Body of pancreas (tissue), 4 donors: ENCODE measurements around the gene RETREG1. TPM values are rescaled to one million over a fixed set of nuclear protein-coding genes. Genes with fewer than 3 reads are reported as not detected.

Source experiments
- ATAC-seq: fragments of 150-250 bp; one replicate; pipeline ENCODE4 v1.9.1; 2016
- DNase-seq, 4 donors: peaks; one replicate each; pipeline ENCODE4 v3.0.0-alpha.2; 2019
- H3K27ac ChIP-seq, 4 donors: fragments of 200-600 bp; sonication (generic); 1 replicate in 3 of 4; 2 replicates in 1 of 4; pipeline versions ENCODE4 v1.5.1 to v1.6.1; 2016 to 2019; ENCODE audit warnings: mild to moderate bottlenecking in 1 of 4, mixed read lengths in 1 of 4, moderate library complexity in 1 of 4
- H3K27me3 ChIP-seq, 2 donors: fragments of 200-600 bp; sonication (generic); one replicate each; pipeline ENCODE4 v1.6.0; 2016; ENCODE audit warnings: mild to moderate bottlenecking in 1 of 2
- H3K36me3 ChIP-seq, 2 donors: fragments of 200-600 bp; sonication (generic); replicated peaks in 1 of 2; 2 replicates each; pipeline ENCODE4 v1.5.1; 2016; ENCODE audit warnings: low read depth in 2 of 2; ENCODE audit not compliant: insufficient read depth in 1 of 2
- H3K4me1 ChIP-seq: fragments of 200-600 bp; sonication (generic); one replicate; pipeline ENCODE4 v1.6.0; 2016
- H3K4me3 ChIP-seq, 2 donors: fragments of 200-600 bp; sonication (generic); 1 replicate in 1 of 2; 2 replicates in 1 of 2; pipeline ENCODE4 v1.5.1; 2016 to 2019
- H3K9me3 ChIP-seq, 3 donors: fragments of 200-600 bp; sonication (generic); 1 replicate in 2 of 3; 2 replicates in 1 of 3; pipeline ENCODE4 v1.5.1; 2016
- POLR2A ChIP-seq, 3 donors: fragments of 450-650 bp; IDR thresholded peaks; one replicate each; pipeline ENCODE4 v1.6.1; 2016; ENCODE audit warnings: antibody characterized with exemption in 3 of 3, mild to moderate bottlenecking in 2 of 3
- WGBS, 2 donors: methylation state at CpG; one replicate each; pipeline ENCODE4 v1.1.5; 2017; 5-methylcytosine and 5-hydroxymethylcytosine counted together
- intact Hi-C: fragments of 100-400 bp; cut with DNase I; formaldehyde crosslinking; loops from one replicate; pipeline ENCODE4 v1.15.1; 2023
- total RNA-seq, 2 donors: library from RNA; depleted of rRNA; stranded (reverse); fragments of >200 nt; gene quantifications; one replicate each; pipeline ENCODE4 v1.1.0, GENCODE V29; 2016
- TF ChIP-seq, protein P1 (sequence below), 7 experiments: fragments of 450-650 bp in 4 of 7; fragments of 200-600 bp in 3 of 7; sonication (generic) in 3 of 7; IDR thresholded peaks; one replicate each; pipeline ENCODE4 v1.5.1; 2016 to 2019; ENCODE audit warnings: antibody characterized with exemption in 7 of 7

RETREG1 gene
- total RNA-seq, 2 donors from 2014 or later = 11.9 to 16.8 TPM

DNA sequence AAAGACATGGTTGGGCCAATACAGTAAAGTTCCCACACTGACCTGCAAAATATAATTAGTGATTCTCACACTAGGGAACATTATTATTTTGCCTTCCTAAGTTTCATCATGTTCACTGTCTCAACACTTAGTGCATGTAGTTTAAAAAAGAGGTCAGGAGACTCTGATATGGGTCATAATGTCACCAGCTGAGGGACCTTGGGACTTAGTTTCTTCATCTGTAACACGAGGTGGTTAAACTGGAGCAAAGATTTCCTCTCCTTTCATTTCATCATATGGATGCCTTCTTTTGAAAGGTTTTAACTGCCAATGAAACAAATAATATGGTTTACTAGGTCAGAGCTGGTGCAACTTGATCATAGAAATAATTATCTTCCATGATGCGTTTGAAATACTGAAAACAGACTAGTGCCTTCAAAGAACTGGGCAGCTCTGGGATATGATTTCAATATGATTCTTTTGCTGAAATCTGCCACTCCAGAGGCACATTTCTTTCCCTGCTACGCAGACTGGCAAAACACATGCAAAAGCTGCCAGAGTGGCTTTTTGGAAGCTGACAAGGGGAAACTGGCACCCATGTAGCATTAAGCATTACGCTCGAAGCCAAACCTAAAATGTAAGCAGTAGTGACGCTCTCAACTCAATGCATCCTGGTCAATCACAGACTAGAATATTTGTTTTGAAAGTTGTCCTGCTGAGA lies 20.8 kb downstream of the RETREG1 start:
- WGBS, 2 donors = 91% methylated on average over 6 of the region's 6 CpGs
- TF ChIP-seq POLR2A (IDR thresholded peaks at IDR 0.05) = no peak
- TF ChIP-seq, protein P1, sequence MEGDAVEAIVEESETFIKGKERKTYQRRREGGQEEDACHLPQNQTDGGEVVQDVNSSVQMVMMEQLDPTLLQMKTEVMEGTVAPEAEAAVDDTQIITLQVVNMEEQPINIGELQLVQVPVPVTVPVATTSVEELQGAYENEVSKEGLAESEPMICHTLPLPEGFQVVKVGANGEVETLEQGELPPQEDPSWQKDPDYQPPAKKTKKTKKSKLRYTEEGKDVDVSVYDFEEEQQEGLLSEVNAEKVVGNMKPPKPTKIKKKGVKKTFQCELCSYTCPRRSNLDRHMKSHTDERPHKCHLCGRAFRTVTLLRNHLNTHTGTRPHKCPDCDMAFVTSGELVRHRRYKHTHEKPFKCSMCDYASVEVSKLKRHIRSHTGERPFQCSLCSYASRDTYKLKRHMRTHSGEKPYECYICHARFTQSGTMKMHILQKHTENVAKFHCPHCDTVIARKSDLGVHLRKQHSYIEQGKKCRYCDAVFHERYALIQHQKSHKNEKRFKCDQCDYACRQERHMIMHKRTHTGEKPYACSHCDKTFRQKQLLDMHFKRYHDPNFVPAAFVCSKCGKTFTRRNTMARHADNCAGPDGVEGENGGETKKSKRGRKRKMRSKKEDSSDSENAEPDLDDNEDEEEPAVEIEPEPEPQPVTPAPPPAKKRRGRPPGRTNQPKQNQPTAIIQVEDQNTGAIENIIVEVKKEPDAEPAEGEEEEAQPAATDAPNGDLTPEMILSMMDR (IDR thresholded peaks at IDR 0.05) = no peak
- Histone ChIP-seq H3K4me3 (no peak overlapping the region), H3K27ac (no peak overlapping the region), H3K36me3 (no peaks in the 10 kb centered on the region), H3K4me1 (no peaks in the 10 kb centered on the region), H3K9me3 (no peaks in the 10 kb centered on the region), H3K27me3 (no peaks in the 10 kb centered on the region)
- intact Hi-C loops = no loop called here
- DNase-seq (no peak), ATAC-seq (no peak)

DNA sequence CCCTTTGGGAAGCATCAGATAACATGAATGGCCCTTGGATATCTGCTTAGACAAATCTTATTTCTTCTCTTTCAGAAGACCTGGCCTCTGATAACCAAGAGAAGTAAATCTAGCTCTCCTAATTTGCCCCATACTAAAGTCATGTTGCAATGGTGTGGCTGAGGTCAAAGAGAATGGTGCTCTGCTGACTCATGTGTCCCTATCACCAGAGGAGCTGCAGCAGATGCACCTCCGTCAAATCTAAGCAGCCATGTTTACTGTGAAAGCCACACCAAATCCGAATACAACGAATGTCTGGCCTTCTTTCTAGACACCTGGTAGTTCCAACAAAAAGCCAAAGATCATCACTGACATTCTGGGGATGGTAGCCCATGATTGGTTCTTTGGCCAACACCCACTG lies 23.2 kb downstream of the RETREG1 start:
- H3K4me3 ChIP-seq = no peak overlapping the region
- no peak for TF ChIP-seq POLR2A (IDR thresholded peaks at IDR 0.05)
- TF ChIP-seq, protein P1 (IDR thresholded peaks at IDR 0.05) = no peak
- H3K9me3 ChIP-seq = no peaks in the 10 kb centered on the region
- intact Hi-C loops = no loop called here
- H3K4me1 ChIP-seq = peaks cover 6% of the 10 kb centered on the region
- H3K27ac ChIP-seq = no peak overlapping the region
- H3K27me3 ChIP-seq = no peaks in the 10 kb centered on the region
- H3K36me3 ChIP-seq = no peaks in the 10 kb centered on the region
- 74 to 79% methylated on average over 3 of the region's 3 CpGs for WGBS, 2 donors
- no peak for DNase-seq
- ATAC-seq = no peak

DNA sequence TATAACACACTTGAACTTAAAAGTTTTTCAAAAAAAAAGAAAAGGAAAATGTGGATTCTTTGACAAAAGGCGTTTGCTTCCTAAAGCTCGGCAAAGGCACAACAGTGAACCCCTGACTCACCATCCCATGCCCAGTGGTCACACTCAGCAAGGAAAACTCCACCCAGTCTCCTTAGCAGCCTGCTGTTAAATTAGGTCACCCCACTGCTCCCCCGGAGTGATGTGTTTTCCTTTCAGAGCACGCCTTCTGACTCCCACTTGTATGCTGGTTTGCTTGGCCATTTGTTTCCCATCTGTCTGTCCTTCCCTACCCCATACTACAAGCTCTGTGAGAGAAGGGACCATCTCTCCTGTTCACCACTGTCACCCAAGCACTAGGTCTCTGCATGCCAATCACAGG lies 23.8 kb downstream of the RETREG1 start:
- WGBS, 2 donors = 80 to 84% methylated on average over 4 of the region's 4 CpGs
- Histone ChIP-seq H3K9me3 (no peaks in the 10 kb centered on the region), H3K36me3 (no peaks in the 10 kb centered on the region), H3K4me3 (no peak overlapping the region), H3K27ac (no peak overlapping the region), H3K27me3 (no peaks in the 10 kb centered on the region), H3K4me1 (peaks cover 12% of the 10 kb centered on the region)
- intact Hi-C loops = no loop called here
- DNase-seq (no peak), ATAC-seq (no peak)
- no peak for TF ChIP-seq POLR2A (IDR thresholded peaks at IDR 0.05)
- TF ChIP-seq, protein P1 (IDR thresholded peaks at IDR 0.05) = no peak

DNA sequence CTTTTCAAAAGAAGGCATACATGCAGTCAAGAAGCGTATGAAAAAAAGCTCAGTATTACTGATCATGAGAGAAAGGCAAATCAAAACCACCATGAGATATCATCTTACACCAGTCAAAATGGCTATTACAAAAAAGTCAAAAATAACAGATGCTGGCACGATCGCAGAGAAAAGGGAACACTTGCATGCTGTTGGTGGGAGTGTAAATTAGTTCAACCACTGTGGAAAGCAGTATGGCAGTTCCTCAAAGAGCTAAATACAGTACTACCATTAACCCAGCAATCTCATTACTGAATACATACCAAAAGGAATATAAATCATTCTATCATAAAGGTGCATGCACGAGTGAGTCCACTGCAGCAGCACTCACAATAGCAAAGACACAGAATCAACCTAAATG lies 24.5 kb downstream of the RETREG1 start:
- peaks cover 13% of the 10 kb centered on the region for H3K4me1 ChIP-seq
- H3K9me3 ChIP-seq = no peaks in the 10 kb centered on the region
- no peak for TF ChIP-seq POLR2A (IDR thresholded peaks at IDR 0.05)
- TF ChIP-seq, protein P1 (IDR thresholded peaks at IDR 0.05) = no peak
- WGBS, 2 donors = 88 to 91% methylated on average over 4 of the region's 4 CpGs
- H3K27ac ChIP-seq = no peak overlapping the region
- no peaks in the 10 kb centered on the region for H3K27me3 ChIP-seq
- intact Hi-C loops = no loop called here
- H3K36me3 ChIP-seq = no peaks in the 10 kb centered on the region
- ATAC-seq (no peak), DNase-seq (no peak)
- no peak overlapping the region for H3K4me3 ChIP-seq

DNA sequence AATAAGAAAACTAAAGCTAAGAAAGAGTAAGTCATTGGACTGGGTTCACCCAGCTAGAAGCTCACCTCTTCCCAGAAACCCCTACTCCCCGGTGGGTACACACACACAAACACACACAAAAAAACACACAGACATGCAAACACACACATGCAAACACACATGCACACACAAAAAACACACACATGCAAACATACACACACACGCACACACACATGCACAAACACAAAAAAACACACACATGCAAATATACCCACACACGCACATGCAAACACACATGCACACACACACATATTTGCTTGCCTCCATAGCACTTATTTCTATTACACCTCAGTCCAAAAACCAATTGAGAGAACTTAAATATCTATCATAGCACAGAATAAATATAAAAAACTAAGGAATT lies 26.1 kb downstream of the RETREG1 start:
- Histone ChIP-seq H3K27ac (no peak overlapping the region), H3K4me3 (no peak overlapping the region), H3K4me1 (peaks cover 13% of the 10 kb centered on the region), H3K9me3 (peaks cover 0 to 4% (median 0%) of the 10 kb centered on the region in 3 donors), H3K36me3 (no peaks in the 10 kb centered on the region), H3K27me3 (no peaks in the 10 kb centered on the region)
- intact Hi-C loops = no loop called here
- ATAC-seq (no peak), DNase-seq (no peak)
- TF ChIP-seq POLR2A (IDR thresholded peaks at IDR 0.05) = no peak
- TF ChIP-seq, protein P1 (IDR thresholded peaks at IDR 0.05) = no peak
- 94 to 99% methylated on average over 3 of the region's 3 CpGs for WGBS, 2 donors
